HG03575 (cell line): ENCODE measurements around the gene CALN1.
"Not testable (repeated sequence)": the region's sequence is repeated elsewhere in the genome, so short reads cannot be mapped to it uniquely, and the experiment has no call there.

Experiments
- ATAC-seq: cut with Tn5 transposase; IDR thresholded peaks from one replicate; pipeline ENCODE4 v1.9.1; 2021; ENCODE audit not compliant: unreplicated experiment, insufficient number of reproducible peaks, low FRiP score; ENCODE audit errors: extremely low read depth

The CALN1 gene

GRCh38 chr7:72412121-72412618 is at the start of gene CALN1:
CALN1 (minus strand) TSS chr7:72412338.
- not testable (repeated sequence) for ATAC-seq

- no peak for ATAC-seq
These were observed 41.3 kb upstream of the CALN1 start for GRCh38 chr7:72453471-72453870.

GRCh38 chr7:72447465-72448204 is 35.5 kb upstream of the CALN1 start:
- no peak for ATAC-seq

- ATAC-seq = no peak
These were observed 34.7 kb upstream of the CALN1 start for GRCh38 chr7:72446591-72447462.

- ATAC-seq = no peak
These were observed 34.0 kb upstream of the CALN1 start for GRCh38 chr7:72446131-72446530.

GRCh38 chr7:72445580-72445979 is 33.4 kb upstream of the CALN1 start:
- ATAC-seq = no peak

GRCh38 chr7:72445075-72445474 is 32.9 kb upstream of the CALN1 start:
- no peak for ATAC-seq

- no peak for ATAC-seq
These were observed 32.1 kb upstream of the CALN1 start for GRCh38 chr7:72444026-72444776.

GRCh38 chr7:72441791-72442190 is 29.7 kb upstream of the CALN1 start:
- no peak for ATAC-seq

- ATAC-seq = no peak
These were observed 26.4 kb upstream of the CALN1 start for GRCh38 chr7:72438491-72438890.

- no peak for ATAC-seq
These were observed 25.5 kb upstream of the CALN1 start for GRCh38 chr7:72437610-72438009.

GRCh38 chr7:72437061-72437585 is 25.0 kb upstream of the CALN1 start:
- no peak for ATAC-seq

- ATAC-seq = no peak
These were observed 23.9 kb upstream of the CALN1 start for GRCh38 chr7:72435925-72436480.

- ATAC-seq = no peak
These were observed 23.2 kb upstream of the CALN1 start for GRCh38 chr7:72435366-72435765.

GRCh38 chr7:72430531-72430930 is 18.4 kb upstream of the CALN1 start:
- ATAC-seq = no peak

- no peak for ATAC-seq
These were observed 17.2 kb upstream of the CALN1 start for GRCh38 chr7:72429316-72429715.

- no peak for ATAC-seq
These were observed 4.7 kb upstream of the CALN1 start for GRCh38 chr7:72416846-72417245.

- ATAC-seq = no peak
These were observed 3.4 kb upstream of the CALN1 start for GRCh38 chr7:72415586-72415985.

- ATAC-seq = no peak
These were observed 1.7 kb upstream of the CALN1 start for GRCh38 chr7:72413886-72414285.
